K562 (cell line): ENCODE measurements around the gene GPR83. TPM values are rescaled to one million over a fixed set of nuclear protein-coding genes. Genes with fewer than 3 reads are reported as not detected.
A peak's percentile ranks its signal among the peaks of the same experiment; 100 is the strongest.

Source experiments
- CTBP1 ChIP-seq: fragments of 450-650 bp; IDR thresholded peaks from 2 replicates; pipeline ENCODE4 v1.6.1; 2016; ENCODE audit warnings: borderline replicate concordance
- CTCF ChIP-seq, 3 experiments: IDR thresholded peaks in 2 of 3; conservative IDR thresholded peaks in 1 of 3; 2 replicates each; pipeline ENCODE4 v1.5.1; 2011 to 2012; ENCODE audit warnings: low read length in 3 of 3, mild to moderate bottlenecking in 3 of 3, control low read depth in 2 of 3, improper control_type of control experiment in 1 of 3, inconsistent platforms in 1 of 3, low read depth in 1 of 3, mixed read lengths in 1 of 3, moderate library complexity in 1 of 3; ENCODE audit not compliant: insufficient read depth in 2 of 3
- LEF1 ChIP-seq: fragments of 450-650 bp; IDR thresholded peaks from 2 replicates; pipeline ENCODE4 v1.6.1; 2016; ENCODE audit warnings: mild to moderate bottlenecking
- RAD21 ChIP-seq, 2 experiments: fragments of 250-450 bp in 1 of 2; fragments of 450-650 bp in 1 of 2; sonication (Bioruptor Pico) in 1 of 2; formaldehyde crosslinking in 1 of 2; IDR thresholded peaks in 1 of 2; conservative IDR thresholded peaks in 1 of 2; 2 replicates each; pipeline versions ENCODE4 v1.4.0 to v1.8.0; 2020 to 2022; ENCODE audit warnings: mild to moderate bottlenecking in 2 of 2, moderate library complexity in 1 of 2
- REST ChIP-seq, 2 experiments: fragments of 450-650 bp; formaldehyde crosslinking in 1 of 2; IDR thresholded peaks; 2 replicates each; pipeline versions ENCODE4 v1.4.0 to v1.6.1; 2014 to 2020; ENCODE audit warnings: mild to moderate bottlenecking in 2 of 2, borderline replicate concordance in 1 of 2, low read depth in 1 of 2
- TAF9B ChIP-seq: fragments of 450-650 bp; IDR thresholded peaks from 2 replicates; pipeline ENCODE4 v1.6.1; 2018; ENCODE audit warnings: mild to moderate bottlenecking; ENCODE audit not compliant: partially characterized antibody
- ZEB2 ChIP-seq: fragments of 450-650 bp; IDR thresholded peaks from 2 replicates; pipeline ENCODE4 v1.6.1; 2016
- polyA plus RNA-seq, 8 experiments: library from polyadenylated mRNA; depleted of rRNA in 4 of 8; stranded (reverse) in 5 of 8; unstranded in 3 of 8; fragments of >200 nt; fragmentation: Nextera tagmentation in 2 of 8; fragmentation: Illumina TruSeq in 1 of 8; extraction: Ambion mirVana in 2 of 8; extraction: Trizol in 1 of 8; gene quantifications; 2 replicates each; pipeline versions ENCODE4 v1.2.1 to v1.2.3, GENCODE V29; 2011 to 2014; ENCODE audit warnings: inconsistent platforms in 1 of 8, missing spikeins in 1 of 8
- total RNA-seq, 7 experiments: library from RNA; depleted of rRNA in 6 of 7; stranded (reverse); fragments of >200 nt in 6 of 7; fragmentation: Illumina TruSeq in 2 of 7; extraction: Trizol in 2 of 7; gene quantifications; 2 replicates each; pipeline versions ENCODE4 v1.2.1 to v1.2.3, GENCODE V29; 2011 to 2021; ENCODE audit warnings: low replicate concordance in 1 of 7

GPR83 gene
- total and polyA plus RNA-seq, 9 of the 15 experiments (the other 6 are each of a cell fraction or from before 2014, with no cell fraction given), result 0.03 to 0.13 (median 0.08) TPM; not detected in 2

- peak; percentile 27 to 54 (median 44); a peak in 4 of 6 replicates for TF ChIP-seq CTCF (IDR thresholded peaks at IDR 0.05 in 2 of 3, conservative IDR thresholded peaks at IDR 0.05 in 1 of 3; ENCODE audit: insufficient read depth in 2 of 3, low read depth in 1 of 3, low read length in 3 of 3)
- TF ChIP-seq TAF9B, result no peak
- no peak for TF ChIP-seq CTBP1
- no peak for TF ChIP-seq ZEB2
- peak; percentile 79 to 80 for TF ChIP-seq RAD21 (CRISPR knock-in tag; conservative IDR thresholded peaks at IDR 0.05 in 1 of 2, IDR thresholded peaks at IDR 0.05 in 1 of 2)
- no peak for TF ChIP-seq LEF1
- TF ChIP-seq REST (IDR thresholded peaks at IDR 0.05; ENCODE audit: borderline replicate concordance), result peak; percentile 50; the same call in 1 of the 2 replicates
- TF ChIP-seq REST (CRISPR knock-in tag; IDR thresholded peaks at IDR 0.05; ENCODE audit: low read depth), result no peak
Observed at GRCh38 chr11:94417386-94417987, 16.3 kb upstream of the GPR83 start (continued).
